Testis (tissue), 2 donors: ENCODE measurements around the gene UBASH3A.

Source experiments
- POLR2A ChIP-seq: fragments of 450-650 bp; IDR thresholded peaks from one replicate; pipeline ENCODE4 v1.6.1; 2017; ENCODE audit warnings: antibody characterized with exemption, mild to moderate bottlenecking, moderate library complexity
- TF ChIP-seq, protein P1 (sequence below), 3 experiments: fragments of 450-650 bp in 2 of 3; fragments of 200-600 bp in 1 of 3; sonication (generic) in 1 of 3; IDR thresholded peaks; one replicate each; pipeline ENCODE4 v1.5.1; 2016 to 2019; ENCODE audit warnings: antibody characterized with exemption in 3 of 3, mild to moderate bottlenecking in 2 of 3, moderate library complexity in 1 of 3

DNA sequence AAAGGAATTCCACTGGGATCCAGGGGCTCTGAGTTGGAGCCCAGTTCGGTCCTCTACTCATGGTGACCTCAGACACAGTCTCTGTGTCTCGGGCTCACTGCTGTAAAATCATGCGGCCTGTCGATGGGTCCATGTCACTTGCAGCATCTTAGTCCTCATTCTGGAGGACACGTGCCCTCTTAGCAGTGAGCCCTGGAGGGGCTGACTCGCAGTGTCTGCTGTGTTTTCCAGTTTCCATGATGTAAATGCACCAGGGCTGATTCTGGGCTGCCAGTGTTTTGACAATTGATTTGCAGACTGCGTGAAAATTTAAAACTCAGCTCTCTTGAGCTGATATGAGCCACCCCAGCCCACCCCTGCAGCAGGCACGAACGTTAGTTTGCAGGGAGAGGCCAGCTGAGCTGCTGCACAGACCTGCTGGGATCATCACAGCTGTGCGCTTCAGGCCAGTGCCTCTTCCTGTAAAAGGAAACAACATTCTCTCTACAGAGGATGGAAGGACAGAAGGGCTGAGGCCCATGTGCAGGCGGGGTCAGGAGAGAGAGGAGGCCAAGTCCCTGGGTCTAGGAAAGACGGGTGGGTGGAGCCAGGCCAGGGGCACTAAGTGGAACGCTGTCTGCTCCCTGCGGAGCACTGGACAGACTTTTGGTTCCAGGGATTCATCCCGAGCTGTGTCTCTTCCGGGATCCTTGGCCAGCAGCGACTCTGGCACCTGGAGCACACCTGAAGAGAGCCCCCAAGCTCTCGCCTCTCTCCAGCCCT lies 49.7 kb downstream of the UBASH3A start:
- TF ChIP-seq, protein P1, sequence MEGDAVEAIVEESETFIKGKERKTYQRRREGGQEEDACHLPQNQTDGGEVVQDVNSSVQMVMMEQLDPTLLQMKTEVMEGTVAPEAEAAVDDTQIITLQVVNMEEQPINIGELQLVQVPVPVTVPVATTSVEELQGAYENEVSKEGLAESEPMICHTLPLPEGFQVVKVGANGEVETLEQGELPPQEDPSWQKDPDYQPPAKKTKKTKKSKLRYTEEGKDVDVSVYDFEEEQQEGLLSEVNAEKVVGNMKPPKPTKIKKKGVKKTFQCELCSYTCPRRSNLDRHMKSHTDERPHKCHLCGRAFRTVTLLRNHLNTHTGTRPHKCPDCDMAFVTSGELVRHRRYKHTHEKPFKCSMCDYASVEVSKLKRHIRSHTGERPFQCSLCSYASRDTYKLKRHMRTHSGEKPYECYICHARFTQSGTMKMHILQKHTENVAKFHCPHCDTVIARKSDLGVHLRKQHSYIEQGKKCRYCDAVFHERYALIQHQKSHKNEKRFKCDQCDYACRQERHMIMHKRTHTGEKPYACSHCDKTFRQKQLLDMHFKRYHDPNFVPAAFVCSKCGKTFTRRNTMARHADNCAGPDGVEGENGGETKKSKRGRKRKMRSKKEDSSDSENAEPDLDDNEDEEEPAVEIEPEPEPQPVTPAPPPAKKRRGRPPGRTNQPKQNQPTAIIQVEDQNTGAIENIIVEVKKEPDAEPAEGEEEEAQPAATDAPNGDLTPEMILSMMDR (IDR thresholded peaks at IDR 0.05), result no peak
- TF ChIP-seq POLR2A, result no peak
